EH (cell line): ENCODE measurements around the gene ATP2A1.
"Not testable (repeated sequence)": the region's sequence is repeated elsewhere in the genome, so short reads cannot be mapped to it uniquely, and the experiment has no call there.

Experiments used
- DNase-seq: peaks from one replicate; pipeline ENCODE4 v3.0.0-alpha.2; 2015; ENCODE audit warnings: low read depth

The ATP2A1 gene

DNA sequence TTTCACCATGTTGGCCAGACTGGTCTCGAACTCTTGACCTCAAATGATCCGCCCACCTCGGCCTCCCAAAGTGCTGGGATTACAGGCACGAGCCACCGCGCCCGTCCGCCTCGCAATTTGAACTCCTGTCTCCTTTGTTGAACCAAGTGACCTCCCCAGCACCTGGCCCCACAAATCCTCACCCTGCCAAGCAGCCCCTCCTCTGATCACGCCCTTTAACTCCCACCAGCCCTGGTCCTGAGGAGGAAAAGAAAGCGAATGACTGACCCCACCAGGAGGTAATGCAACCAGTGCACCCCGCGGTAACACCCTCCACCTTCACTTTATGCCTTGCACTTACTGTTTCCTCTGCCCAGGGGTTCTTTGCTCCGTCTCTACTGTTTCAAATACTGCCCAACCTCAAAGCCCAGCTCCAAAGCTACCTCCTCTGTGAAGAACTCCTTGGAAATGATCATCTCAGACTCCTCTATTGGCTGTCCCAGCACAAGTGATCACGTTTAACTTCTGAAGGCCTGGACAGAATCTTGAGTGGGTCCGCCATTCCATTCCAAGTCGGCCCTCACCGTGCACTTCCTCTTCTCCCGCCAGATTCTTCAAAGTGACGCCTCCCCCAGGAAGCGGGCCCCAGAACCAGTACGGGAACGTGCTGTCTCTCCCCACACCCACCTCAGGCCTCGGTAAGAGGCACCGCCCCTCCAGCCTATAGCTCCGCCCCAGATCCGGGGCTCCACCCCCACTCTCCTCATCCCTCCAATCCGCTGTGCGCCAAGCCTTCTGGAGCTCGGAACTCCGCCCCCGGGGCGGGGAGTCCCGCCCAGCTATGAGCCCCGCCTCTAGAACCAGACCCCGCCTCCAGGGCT, 57.9 kb downstream of the ATP2A1 start:
- peak; percentile 72 for DNase-seq

DNA sequence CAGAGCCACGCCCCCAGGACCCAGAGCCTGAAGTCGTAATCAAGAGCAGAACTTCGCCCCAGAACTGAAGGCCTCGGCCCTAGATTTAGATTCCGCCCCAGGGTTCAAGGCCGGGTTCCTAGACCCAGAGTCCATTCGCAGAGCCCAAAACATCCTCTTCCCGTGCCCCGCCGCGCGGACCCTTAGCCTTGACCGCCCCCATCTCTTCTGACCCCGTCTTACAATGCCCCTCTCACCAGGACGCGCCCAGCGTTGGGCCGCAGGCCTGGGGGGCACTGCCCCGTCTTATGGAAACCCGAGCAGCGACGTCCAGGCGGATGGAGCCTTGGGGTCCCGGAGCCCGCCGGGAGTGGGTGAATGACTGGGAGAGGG, 58.5 kb downstream of the ATP2A1 start:
- DNase-seq: no peak

DNA sequence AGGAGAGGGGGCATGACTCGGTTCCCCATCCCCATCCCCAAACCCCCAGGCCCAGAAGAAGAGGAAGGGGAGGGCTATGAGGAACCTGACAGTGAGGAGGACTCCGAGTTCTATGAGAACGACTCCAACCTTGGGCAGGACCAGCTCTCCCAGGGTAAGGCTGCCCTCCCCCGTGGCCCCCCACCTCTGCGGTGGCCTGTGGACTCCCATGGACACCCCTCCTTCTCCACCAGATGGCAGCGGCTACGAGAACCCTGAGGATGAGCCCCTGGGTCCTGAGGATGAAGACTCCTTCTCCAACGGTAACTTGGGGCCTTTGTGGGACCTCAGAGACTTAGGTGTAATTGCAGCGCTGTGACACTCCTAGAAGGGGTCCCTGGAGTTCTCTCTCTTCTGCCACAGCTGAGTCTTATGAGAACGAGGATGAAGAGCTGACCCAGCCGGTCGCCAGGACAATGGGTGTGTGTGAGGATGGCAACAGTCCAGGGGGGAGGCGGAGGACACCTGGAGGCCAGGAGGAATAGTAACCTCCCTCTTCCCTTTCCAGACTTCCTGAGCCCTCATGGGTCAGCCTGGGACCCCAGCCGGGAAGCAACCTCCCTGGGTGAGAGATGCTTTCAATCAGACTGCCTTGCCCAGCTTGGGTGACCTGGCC, 59.1 kb downstream of the ATP2A1 start:
- DNase-seq: no peak

DNA sequence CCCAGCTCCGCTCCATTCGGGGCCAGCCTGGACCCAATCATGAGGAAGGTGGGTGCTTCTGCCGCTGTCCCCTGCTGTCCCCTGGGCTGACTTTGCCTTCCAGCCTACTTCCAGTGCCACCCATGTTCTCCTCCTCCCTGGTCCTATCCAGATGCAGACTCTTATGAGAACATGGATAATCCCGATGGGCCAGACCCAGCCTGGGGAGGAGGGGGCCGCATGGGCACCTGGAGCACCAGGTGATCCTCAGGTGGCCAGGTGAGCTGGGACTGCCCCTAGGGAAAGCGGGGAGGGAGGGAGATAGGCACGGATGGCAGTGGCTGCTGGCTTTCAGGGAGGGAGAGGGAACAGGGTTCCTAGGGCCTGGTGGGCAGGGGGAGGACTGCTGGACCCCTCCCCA, 60.4 kb downstream of the ATP2A1 start:
- no peak for DNase-seq

DNA sequence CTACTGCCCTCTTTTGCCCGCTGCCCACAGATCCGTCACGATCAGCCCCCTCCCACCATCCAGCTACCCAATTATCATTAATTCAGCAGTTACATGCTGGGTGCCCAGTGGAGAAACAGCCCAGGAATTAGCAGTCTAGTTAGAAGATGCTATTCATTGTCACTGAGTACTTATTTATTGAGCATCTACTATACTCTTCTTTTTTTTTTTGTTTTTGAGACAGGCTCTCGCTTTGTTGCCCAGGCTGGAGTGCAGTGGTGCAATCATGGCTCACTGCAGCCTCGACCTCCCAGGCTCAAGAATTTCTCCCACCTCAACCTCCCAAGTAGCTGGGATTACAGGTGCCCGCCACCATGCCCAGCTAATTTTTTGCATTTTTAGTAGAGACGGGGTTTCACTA, 61.5 kb downstream of the ATP2A1 start:
- not testable (repeated sequence) for DNase-seq

DNA sequence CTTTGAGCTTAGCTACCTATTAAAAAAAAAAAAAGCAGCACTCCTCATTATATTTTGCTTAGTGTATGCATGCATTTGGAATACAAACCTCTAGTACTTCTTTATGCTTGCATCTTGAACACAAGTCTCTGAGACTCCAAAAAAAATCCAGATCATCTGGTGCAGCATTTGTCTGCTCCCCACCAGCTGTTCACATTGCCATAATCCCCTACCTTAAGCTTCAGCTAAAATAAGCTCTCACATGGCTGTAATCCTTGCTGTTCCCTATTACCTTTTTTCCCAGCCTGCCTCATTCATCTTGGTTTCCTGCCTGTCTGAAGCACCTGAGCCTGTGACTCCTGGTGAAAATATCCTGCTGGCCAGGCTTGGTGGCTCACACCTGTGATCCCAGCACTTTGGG, 65.0 kb downstream of the ATP2A1 start:
- no peak for DNase-seq

DNA sequence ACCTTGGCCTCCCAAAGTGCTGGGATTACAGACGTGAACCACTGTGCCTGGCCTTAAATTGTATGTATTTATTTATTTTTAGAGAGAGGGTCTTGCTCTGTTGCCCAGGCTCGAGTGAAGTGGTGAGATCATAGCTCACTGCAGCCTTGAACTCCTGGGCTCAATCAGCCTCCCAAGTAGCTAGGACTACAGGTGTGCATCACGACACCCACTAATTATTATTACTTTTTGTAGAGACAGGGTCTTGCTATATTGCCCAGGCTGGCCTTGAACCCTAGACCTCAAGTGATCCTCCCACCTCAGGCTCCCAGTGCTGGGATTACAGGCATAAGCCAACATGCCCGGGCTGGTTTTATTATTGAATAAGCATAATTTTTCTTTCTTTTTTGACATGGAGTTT, 68.4 kb downstream of the ATP2A1 start:
- DNase-seq: no peak

DNA sequence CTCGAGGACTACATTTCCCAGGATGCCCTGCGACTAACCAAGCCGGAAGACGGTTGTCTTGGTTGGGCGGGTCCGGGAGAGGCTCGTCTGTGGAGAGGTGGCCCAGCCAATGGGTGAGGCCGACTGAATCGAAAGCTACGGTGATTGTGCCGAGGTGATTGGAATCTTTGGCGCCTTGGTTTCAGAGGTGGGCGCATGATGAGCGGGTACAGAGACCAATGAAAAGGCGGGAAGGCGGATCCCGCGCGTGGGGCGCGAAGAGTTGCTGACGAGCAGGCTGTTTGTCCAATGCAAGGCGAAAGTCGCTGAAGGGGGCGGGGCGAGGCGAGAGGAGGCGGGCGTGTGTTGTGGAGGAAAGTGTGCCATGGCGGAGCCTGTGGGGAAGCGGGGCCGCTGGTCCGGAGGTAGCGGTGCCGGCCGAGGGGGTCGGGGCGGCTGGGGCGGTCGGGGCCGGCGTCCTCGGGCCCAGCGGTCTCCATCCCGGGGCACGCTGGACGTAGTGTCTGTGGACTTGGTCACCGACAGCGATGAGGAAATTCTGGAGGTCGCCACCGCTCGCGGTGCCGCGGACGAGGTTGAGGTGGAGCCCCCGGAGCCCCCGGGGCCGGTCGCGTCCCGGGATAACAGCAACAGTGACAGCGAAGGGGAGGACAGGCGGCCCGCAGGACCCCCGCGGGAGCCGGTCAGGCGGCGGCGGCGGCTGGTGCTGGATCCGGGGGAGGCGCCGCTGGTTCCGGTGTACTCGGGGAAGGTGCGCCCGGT, 72.5 kb downstream of the ATP2A1 start, which contains the start of gene NFATC2IP:
TSS of gene NFATC2IP (plus strand) at position 290 of the 762 bp plus-strand sequence. CDS start at position 365, 75 bp downstream.
- DNase-seq: peak; percentile 100

DNA sequence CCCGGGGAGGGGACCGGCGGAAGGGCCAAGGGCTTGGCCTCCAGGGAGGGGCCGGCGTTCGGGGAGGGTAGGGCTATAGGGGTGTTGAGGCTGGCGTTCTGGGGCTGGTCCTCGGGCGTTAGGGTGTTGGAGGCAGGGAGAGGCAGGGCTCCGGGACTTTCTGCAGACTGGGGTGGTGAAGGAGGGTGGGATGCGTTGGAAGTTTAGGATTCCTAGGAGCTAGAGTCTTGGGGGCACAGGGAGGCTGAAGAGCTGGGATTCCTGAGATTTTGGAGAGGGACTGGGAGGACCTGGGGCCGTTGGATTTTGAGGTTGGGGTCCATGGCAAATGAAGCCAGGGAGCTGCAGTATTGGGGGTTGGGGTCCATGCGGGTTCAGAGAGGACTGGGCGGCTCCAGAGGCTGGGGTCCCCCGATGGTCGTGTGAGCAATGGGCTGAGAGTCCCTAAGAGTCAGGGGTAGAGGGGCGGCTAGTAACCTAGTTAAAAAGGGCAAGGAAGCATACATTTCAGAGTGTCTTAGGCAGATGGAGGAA, 73.2 kb downstream of the ATP2A1 start:
- DNase-seq: peak; percentile 36
